Spleen (tissue), 7 donors: ENCODE data around the gene STX8.

Source experiments
- POLR2A ChIP-seq, 3 donors: fragments of 450-650 bp; IDR thresholded peaks; one replicate each; pipeline ENCODE4 v1.5.1; 2017; ENCODE audit warnings: antibody characterized with exemption in 3 of 3, mild to moderate bottlenecking in 1 of 3
- TF ChIP-seq, protein P1 (sequence below), 11 experiments: fragments of 200-600 bp in 7 of 11; fragments of 450-650 bp in 4 of 11; sonication (generic) in 4 of 11; IDR thresholded peaks in 8 of 11; conservative IDR thresholded peaks in 3 of 11; 1 replicate in 7 of 11; 2 replicates in 4 of 11; pipeline versions ENCODE4 v1.4.0 to v1.8.0; 2016 to 2021; ENCODE audit warnings: antibody characterized with exemption in 11 of 11, inconsistent platforms in 4 of 11, mild to moderate bottlenecking in 1 of 11
- donor health status: DM: no; HTN: no; CAD: no; lungs with moderate emphysema.
- donor health status: DM: no; HTN: no; CAD: no.
- donor health status: DM: no; HTN: no; CAD: no.

- no peak for TF ChIP-seq POLR2A (IDR thresholded peaks at IDR 0.05)
- TF ChIP-seq, protein P1, sequence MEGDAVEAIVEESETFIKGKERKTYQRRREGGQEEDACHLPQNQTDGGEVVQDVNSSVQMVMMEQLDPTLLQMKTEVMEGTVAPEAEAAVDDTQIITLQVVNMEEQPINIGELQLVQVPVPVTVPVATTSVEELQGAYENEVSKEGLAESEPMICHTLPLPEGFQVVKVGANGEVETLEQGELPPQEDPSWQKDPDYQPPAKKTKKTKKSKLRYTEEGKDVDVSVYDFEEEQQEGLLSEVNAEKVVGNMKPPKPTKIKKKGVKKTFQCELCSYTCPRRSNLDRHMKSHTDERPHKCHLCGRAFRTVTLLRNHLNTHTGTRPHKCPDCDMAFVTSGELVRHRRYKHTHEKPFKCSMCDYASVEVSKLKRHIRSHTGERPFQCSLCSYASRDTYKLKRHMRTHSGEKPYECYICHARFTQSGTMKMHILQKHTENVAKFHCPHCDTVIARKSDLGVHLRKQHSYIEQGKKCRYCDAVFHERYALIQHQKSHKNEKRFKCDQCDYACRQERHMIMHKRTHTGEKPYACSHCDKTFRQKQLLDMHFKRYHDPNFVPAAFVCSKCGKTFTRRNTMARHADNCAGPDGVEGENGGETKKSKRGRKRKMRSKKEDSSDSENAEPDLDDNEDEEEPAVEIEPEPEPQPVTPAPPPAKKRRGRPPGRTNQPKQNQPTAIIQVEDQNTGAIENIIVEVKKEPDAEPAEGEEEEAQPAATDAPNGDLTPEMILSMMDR (IDR thresholded peaks at IDR 0.05 in 8 of 11, conservative IDR thresholded peaks at IDR 0.05 in 3 of 11) = no peak
Observed at GRCh38 chr17:9286434-9286833, 289.2 kb downstream of the STX8 start.
